NCI-H1105 (cell line): Measurements from ENCODE around the gene SLC16A11.
A peak's percentile ranks its signal among the peaks of the same experiment; 100 is the strongest.
"Not testable (repeated sequence)": the region's sequence is repeated elsewhere in the genome, so short reads cannot be mapped to it uniquely, and the experiment has no call there.

ENCODE experiments used
- DNase-seq: peaks from one replicate; lab custom pipeline; 2025; lab: John Stamatoyannopoulos, UW

SLC16A11 gene

GRCh38 chr17:7043497-7044198 is at the start of gene SLC16A11:
TSS of gene SLC16A11 (minus strand) at chr17:7044092. CDS start at chr17:7043513, 579 bp downstream.
- DNase-seq: peak; percentile 74

GRCh38 chr17:7091311-7092005 is 47.6 kb upstream of the SLC16A11 start:
- DNase-seq: not testable (repeated sequence)

GRCh38 chr17:7089570-7089969 is 45.7 kb upstream of the SLC16A11 start:
- DNase-seq: not testable (repeated sequence)

GRCh38 chr17:7088442-7088841 is 44.5 kb upstream of the SLC16A11 start:
- DNase-seq: not testable (repeated sequence)

- DNase-seq: no peak
Measured at GRCh38 chr17:7084088-7084487, 40.2 kb upstream of the SLC16A11 start.

- no peak for DNase-seq
Measured at GRCh38 chr17:7083592-7083991, 39.7 kb upstream of the SLC16A11 start.

GRCh38 chr17:7081341-7082062 is 37.6 kb upstream of the SLC16A11 start:
- DNase-seq: no peak

GRCh38 chr17:7080456-7081041 is 36.7 kb upstream of the SLC16A11 start:
- DNase-seq: no peak

GRCh38 chr17:7079581-7080455 is 35.9 kb upstream of the SLC16A11 start, which contains the start of gene CLEC10A:
TSS of gene CLEC10A (minus strand) at chr17:7080251. CDS start at chr17:7078812, 1,439 bp downstream.
- DNase-seq: no peak

GRCh38 chr17:7078711-7079110 is 34.8 kb upstream of the SLC16A11 start:
- DNase-seq: no peak

GRCh38 chr17:7077911-7078546 is 34.1 kb upstream of the SLC16A11 start:
- no peak for DNase-seq

- no peak for DNase-seq
Measured at GRCh38 chr17:7074931-7075330, 31.0 kb upstream of the SLC16A11 start.

GRCh38 chr17:7072406-7072805 is 28.5 kb upstream of the SLC16A11 start:
- DNase-seq: no peak

- no peak for DNase-seq
Measured at GRCh38 chr17:7070712-7071111, 26.8 kb upstream of the SLC16A11 start.

- DNase-seq: no peak
Measured at GRCh38 chr17:7068268-7068667, 24.4 kb upstream of the SLC16A11 start.

GRCh38 chr17:7067198-7067597 is 23.3 kb upstream of the SLC16A11 start:
- DNase-seq: no peak

GRCh38 chr17:7064261-7064660 is 20.4 kb upstream of the SLC16A11 start:
- no peak for DNase-seq

GRCh38 chr17:7063518-7064094 is 19.7 kb upstream of the SLC16A11 start:
- DNase-seq: no peak

- DNase-seq: no peak
Measured at GRCh38 chr17:7060165-7060891, 16.4 kb upstream of the SLC16A11 start.
